GM18519 (cell line): Measurements from ENCODE around the gene E2F2.

ENCODE experiments used
- ATAC-seq: cut with Tn5 transposase; IDR thresholded peaks from one replicate; pipeline ENCODE4 v1.9.1; 2021; ENCODE audit warnings: mild to moderate bottlenecking, moderate library complexity; ENCODE audit not compliant: unreplicated experiment, low FRiP score

The E2F2 gene

DNA sequence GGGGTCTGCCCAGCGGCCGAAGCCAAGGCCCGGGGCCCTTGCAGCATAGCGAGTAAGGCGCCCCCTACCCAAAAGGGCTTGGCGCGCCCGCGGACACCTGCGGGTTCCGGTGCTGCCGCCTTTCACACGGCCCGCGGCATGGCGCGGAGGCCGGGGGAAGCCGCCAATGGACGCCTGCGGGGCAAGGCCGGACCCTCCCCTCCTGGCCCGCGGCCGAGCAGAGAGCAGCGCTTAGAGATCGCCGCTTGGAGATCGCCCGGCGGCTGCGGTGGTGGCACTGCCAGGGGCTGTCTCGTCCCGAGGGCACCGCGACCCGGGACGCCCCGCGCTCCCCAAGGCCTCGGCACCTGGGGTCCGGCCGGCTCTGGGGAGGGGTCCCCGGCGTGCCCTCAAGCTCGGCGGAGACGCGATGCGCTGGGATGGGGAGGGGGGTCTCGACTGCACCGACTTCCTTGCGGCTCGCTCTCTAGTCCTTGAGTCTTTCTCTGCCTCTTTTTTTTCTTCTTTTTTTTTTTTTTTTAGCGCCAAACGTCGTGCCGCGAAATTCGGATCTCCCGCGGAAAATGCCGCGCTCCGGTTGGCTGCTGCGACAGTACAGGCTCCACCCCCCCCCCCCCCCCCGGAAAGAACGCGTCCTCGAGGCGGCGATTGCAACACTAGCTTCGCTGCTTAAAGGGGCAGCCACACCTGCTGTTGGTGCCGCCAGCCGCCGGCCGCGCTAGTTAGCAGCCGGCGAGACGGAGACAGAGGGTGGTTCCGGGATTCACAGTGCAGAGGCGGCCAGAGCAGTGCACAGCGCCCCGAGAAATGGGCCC lies at the start of gene E2F2:
E2F2 (minus strand) TSS at position 487 of the 815 bp plus-strand sequence; CDS start at position 47, 440 bp downstream.
- no peak for ATAC-seq

DNA sequence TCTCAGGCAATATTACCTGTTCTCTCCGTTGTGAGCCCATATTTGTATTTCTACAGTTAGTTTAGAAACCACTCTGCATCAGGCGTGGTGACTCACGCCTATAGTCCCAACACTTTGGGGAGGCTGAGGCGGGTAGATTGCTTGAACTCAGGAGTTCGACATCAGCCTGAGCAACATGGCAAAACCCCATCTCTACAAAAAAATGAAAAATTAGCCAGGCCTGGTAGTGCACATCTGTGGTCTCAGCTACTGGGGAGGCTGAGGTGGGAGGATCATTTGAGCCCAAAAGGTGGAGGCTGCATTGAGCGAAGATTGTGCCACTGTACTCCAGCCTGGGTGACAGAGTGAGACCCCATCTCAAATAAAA lies 47.9 kb upstream of the E2F2 start:
- ATAC-seq: no peak

DNA sequence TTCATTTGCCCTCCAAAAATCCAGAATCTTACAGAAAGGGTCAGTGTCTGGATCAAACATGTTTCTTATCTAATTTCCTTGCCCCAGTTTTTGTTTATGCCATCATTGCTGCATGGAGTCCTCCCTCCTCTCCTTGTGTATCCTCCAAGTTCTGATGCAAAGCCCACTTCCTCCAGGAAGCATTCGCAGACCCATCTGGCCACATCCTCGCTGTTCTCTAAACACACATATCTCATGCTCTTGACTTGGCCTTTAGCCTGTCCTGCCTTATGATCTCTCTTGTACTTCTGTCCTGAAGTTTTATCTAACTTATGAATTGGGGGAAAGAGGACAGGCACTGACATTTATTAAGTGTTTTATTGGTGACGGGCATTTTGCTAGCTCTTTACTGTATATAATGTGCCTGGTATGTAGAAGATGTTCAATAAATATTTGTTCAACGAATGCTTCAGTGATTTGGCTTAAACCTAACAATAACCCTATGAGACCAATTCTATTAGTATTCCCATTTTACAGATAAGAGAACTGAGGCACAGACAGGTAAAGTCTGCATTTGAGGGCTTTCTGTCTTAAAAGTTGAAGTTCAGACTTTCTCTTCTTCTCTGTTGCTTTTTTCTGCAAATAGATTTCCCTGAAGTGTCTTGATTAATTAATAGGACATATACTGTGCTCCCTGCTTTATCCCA lies 47.4 kb upstream of the E2F2 start:
- ATAC-seq: no peak

GRCh38 chr1:23577056-23578004 lies 46.3 kb upstream of the E2F2 start:
- ATAC-seq: peak; percentile 68

DNA sequence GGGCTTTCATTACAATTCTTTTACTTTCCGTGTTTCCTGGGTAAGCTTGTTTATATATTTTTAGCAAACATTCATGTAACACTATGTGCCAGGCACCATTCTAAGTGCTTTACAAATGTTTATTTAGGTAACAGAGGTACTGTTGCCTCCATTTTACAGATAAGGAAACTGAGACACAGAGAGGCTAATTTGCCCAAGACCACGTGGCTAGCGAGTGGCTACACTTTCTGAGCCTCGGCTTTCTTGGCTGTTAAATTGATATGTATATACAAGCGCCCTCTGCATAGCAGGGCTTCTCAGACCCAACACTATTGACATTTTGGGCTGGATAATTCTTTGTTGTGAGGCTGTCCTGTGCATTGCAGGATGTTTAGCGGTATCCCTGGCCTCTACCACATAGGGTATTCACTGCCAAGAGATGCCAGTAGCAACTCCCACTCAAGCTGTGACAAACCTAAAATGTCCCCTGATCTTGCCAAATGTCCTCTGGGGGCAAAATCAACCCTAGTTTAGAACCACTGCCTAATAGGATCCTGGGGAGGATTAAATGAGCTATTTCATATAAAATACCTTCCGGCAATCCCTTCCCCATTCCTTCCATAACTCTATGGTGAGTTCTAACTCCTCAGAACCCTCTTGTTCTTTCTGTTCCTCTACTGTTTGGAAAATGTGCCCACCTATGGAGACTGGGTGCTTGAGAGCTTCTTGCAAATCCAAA lies 45.5 kb upstream of the E2F2 start:
- no peak for ATAC-seq

DNA sequence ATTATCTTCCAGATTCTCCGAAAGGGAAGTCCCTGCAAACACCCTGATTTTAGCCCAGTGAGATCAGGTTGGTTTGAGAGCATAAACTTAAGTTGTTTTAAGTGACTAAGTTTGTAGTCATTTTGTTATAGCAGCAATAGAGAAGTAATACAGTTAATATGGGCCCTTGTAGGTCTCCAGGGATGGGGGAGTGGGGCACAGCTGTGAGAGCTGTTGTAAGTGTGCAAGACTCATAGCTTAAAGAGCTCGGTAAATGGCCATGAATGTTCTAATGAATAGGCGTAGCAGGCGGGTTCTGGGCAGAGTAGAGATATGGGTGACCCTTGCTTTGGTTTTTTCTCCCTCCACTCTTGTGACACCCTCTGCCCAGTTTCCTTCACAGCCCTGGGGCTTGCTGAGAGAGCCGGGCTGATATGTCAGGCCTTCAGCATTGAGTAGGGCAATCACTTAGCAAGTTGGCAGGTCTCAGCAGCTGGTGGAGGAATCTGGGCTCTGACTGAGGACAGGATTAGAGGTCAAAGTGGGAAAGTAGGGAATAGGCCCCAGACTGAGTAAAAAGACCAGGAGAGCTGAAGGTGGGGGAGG lies 44.3 kb upstream of the E2F2 start:
- no peak for ATAC-seq

GRCh38 chr1:23574265-23574754 lies 43.3 kb upstream of the E2F2 start:
- no peak for ATAC-seq

DNA sequence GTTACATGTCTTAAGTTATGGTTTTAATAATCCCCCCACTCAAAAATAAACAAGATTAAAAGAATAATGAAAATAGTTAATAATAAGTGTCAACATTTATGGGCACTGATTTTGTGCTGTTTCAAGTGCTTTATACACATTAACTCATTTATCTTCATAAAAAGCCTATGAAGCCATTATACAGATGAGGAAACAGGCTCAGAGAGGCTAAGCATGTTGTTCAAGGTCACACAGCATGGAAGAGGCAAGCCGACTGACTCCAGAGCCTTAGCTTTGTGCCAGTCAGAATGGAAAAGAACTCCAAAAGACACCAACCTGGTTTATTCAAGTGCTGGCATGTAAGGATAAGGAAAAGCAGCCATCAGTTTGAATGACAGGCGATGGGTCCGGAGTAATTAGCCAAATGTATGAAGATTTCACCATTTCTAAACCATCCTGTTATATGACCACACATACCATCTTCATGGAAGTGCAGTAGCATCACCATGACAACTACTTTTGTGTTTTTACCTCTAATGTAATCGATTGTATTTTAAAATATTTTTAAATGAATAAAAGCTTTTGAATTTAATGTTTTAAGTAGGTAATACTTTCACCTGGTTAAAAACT lies 42.6 kb upstream of the E2F2 start:
- no peak for ATAC-seq

GRCh38 chr1:23571465-23571864 lies 40.4 kb upstream of the E2F2 start:
- no peak for ATAC-seq

DNA sequence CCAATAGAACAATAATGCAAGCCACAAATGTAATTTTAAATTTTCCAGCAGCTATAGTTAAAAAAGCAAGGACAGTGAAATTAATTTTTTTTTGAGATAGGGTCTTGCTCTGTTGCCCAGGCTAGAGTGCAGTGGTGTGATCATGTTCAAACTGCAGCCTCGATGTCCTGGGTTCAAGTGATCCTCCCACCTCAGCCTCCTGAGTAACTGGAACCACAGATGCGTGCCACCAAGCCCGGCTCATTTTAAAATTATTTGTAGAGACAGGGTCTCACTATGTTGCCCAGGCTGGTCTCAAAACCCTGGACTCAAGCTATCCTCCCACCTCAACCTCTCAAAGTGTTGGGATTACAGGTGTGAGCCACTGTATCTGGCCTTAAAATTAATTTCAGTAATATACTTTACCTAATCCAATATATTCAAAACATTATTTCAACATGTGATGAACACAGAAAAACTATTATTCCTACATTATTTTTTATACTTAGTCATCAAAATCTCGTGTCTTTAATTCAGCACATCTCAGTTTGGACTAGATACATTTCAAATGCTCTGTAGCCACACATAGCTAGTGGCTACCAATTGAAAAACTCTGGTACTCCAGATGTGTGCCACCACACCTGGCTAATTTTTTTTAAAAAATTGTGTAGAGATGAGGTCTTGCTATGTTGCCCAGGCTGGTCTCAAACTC lies 39.1 kb upstream of the E2F2 start:
- ATAC-seq: no peak

- no peak for ATAC-seq
Measured at GRCh38 chr1:23568608-23569383, 37.8 kb upstream of the E2F2 start.

DNA sequence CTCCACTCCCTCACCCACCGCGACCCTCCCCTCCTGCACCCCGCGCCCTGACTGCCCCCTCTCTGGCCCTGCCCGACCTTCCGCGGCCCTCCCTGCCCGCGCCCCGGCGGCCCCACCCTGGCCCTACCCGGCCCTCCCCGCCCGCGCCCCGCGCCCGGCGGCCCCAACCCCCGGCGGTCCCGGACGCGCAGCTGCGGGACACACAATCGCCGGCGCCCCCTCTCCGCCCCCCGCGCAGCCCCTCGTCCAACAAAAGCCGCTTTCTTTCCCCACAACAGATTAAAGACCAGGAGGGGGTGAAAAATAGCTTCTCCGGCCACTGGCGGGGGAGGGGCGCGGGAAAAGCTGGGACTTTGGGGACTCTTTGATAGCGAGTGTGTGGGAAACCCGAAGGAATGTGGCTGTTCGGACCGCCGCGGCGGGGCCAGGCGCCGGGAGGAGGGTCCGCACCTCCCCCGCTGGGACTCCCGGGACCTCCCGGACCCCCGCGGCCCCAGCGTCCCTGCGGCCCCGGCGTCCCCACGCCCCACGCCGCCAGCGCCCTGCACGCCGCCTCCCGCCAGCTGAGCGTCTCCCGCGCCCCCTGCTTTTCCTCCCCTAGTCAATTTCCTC lies 37.1 kb upstream of the E2F2 start:
- ATAC-seq: no peak

GRCh38 chr1:23567629-23567995 lies 36.6 kb upstream of the E2F2 start:
- ATAC-seq: no peak

DNA sequence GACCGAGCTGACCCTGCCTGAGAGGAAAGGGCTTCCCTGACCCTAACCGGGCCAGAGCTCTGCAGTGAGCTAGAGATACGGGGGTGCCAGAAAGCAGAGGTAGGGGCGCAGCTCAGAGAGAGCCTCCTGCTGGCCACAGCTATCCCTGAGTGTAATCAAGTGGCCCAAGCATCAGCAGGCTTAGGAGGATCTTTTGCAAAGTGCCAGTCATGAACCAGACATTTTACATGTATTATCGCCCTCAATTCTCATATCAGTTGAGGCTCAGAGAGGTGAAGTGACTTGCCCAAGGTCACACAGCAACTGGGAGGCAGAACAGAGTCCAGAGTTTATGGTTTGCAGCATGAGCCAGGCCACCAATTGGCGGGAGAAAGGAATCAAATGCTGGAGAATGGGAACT lies 35.3 kb upstream of the E2F2 start:
- ATAC-seq: no peak

- ATAC-seq: no peak
Measured at GRCh38 chr1:23565776-23566175, 34.7 kb upstream of the E2F2 start.

DNA sequence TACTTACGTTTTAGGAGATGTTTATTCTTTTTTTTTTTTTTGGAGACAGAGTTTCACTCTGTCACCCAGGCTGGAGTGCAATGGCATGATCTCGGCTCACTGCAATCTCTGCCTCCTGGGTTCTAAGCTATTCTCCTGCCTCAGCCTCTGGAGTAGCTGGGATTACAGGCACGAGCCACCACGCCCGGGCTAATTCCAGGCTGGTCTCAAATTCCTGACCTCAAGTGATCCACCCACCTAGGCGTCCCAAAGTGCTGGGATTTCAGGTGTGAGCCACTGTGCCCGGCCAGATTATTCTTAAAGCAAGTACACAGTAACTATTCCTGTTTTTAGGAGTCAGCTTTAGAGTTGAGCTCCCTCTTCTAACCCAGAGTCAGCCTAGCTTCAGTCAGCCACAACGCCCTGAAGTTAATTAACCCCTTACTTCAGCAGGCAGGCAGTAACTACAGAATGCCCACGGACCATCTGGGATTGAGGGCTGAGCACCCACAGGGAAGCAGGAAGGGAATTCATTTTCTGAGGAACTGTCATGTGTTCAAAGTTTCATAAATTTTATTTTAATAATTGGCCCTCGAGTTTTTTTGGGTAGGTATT lies 33.6 kb upstream of the E2F2 start:
- no peak for ATAC-seq

DNA sequence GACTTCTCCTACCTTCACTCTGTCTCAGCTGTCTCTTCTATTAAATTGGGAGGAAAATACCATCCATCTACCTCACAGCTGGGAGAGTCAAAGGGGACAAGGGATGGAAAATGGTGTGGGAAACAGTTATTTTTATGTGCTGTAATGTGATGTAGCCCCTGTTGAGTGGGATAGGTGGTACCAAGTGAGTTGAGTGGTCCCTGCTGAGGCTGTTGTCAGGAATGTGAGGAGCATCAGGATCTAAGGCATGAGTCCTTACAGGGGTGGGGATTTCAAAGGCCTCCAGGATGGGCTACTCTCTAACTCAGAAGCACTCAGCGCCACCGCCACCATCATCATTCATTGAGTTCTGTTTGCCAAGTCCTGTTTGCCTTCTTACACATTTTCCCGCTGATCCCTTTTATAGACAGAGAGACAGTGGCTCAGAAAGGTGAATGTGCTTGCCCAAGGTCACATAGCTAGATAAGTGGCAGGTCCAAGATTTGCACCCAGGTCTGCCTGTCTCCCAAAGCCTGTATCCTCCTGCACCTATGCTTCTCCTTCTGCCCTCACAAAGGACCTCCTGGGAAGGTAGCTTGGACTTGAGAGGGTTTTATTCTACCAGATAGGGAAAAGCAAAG lies 32.8 kb upstream of the E2F2 start:
- no peak for ATAC-seq
